HG02981 (cell line): ENCODE results near the gene BCAS3.

Experiments used
- ATAC-seq: cut with Tn5 transposase; IDR thresholded peaks from one replicate; pipeline ENCODE4 v1.9.1; 2021; ENCODE audit warnings: mild to moderate bottlenecking, moderate library complexity; ENCODE audit not compliant: unreplicated experiment

BCAS3 gene

GRCh38 chr17:61209106-61209439, 531.4 kb downstream of the BCAS3 start:
- ATAC-seq, result no peak

DNA sequence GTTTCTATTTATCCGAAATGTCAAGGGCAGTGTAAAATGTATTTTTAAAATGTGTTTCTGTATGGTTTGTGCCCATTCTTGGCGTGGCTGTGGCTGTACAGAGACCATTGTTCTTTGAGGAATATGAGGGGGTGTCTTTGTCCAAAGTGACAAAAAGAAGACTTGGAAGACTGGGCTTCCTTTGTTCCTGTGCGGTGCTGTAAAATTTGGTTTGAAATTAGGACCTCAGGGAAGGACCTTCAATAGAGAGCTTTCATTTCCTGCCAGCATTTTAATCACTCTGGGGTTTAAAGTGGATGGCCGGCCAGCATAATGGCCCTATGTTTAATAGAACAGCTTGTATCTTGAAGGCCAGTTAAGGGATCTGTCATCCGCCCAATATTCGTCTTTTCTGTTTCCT, 531.9 kb downstream of the BCAS3 start:
- no peak for ATAC-seq

DNA sequence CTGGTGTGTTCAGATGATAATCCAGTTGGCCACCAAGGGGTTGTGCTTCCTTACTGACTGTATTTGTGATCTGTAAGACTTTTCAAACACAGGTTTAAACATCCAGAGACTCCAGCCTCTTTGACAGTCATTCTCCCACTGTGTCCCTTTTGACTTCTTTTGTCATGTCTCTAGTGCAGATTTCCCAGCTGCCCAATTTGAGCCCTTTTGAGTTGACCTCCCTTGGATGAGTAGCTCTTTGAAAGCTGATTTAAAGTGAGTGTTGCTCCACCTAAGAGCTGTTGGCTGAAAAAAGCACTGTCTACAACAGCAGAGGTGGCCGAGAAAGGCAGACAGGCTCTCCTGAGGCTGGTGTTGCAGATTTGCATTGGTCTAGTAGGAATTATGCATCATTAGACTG, 533.6 kb downstream of the BCAS3 start:
- ATAC-seq, result no peak

DNA sequence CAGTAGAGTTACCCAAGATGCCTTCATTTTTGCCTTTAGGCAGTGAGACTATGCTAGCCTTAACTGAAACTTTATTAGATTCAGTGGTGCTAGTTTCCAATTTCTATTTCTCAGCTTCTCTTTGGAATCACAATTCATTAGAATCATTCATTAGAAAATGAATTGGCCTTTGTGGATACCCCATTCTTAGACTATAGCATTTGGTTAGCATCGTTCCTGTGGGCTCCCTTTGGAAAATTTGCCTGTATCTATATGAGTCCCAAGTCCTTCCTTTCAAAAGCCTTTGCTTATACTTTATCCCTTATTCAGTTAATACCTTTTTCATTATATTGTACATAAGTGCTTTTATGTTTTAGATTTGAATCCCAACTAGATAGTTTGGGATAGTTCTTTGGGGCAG, 535.0 kb downstream of the BCAS3 start:
- no peak for ATAC-seq

DNA sequence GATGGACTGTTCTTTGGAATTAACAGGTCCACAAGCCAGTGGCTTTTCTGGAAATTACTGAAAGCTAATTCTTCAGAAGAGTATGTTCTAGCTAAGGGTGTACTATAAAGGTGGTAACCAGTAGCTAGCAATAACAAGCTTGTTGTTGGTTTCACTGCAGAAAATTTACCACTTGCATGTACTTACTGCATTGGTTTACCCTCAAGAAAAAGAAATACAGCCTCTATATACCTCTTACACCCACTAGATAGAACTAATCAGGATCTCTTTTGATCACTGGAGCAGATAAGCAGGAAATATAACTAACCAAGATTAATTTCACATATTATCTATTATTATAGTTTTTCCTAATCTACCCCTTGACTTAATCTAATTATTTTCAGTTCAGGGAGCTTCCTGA, 537.1 kb downstream of the BCAS3 start:
- ATAC-seq, result no peak

DNA sequence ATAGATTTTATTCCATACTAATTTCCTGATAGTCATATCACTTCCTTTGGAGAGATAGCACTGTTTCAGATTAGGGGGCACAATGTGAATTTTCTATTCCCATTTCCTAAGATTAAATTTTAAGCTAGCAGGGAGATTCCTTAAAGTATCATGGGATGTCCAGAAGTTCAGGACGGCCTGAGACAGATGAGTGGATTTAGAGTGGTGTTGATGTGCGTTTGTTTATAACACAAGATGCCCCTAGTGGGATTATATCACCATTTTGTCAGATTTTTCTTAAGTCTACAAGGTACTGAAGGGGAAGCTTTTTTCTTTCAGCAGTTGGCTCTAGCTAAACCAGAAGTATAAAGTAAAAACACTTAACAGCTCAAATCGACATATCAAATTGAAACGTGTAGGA, 538.4 kb downstream of the BCAS3 start:
- no peak for ATAC-seq

GRCh38 chr17:61217878-61218437, 540.3 kb downstream of the BCAS3 start:
- no peak for ATAC-seq

DNA sequence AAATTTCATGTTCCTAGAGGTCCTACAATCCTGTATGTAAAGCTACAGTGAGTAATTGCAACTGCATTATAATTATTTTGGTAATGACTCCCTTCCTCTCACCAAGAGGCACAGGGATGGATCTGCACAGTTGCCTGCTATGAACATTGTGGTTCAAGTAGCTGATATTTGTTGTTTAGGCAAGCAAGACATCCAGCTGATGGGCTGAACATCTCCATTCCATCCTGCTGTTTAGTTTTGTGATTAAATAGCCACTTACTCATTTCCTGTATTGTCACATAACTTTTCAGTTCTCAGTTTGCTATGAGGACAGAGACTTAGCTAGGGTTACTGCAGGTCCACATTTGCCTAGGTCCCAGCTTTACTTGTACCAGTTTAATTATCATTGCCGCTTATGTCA, 540.8 kb downstream of the BCAS3 start:
- ATAC-seq, result no peak

- no peak for ATAC-seq
Measured at GRCh38 chr17:61219460-61219859, 541.8 kb downstream of the BCAS3 start.

DNA sequence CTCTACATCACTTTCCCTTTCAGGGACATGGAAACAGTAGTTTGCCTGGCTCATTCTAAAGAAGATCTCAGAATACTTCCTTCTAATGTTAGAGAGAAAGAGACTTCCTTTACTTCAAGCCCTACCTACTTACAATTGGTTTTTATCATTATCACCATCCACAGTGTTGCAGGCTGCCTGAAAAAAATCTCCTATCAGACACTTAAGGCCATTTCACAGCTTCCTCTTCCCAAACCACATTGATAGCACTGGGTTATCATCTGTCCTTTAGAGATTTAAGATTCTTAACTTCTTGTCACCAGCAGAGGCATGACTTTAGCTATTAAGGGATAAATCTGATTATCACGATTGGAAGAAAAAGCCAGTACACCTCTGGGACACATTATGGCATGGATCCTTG, 543.5 kb downstream of the BCAS3 start:
- no peak for ATAC-seq

DNA sequence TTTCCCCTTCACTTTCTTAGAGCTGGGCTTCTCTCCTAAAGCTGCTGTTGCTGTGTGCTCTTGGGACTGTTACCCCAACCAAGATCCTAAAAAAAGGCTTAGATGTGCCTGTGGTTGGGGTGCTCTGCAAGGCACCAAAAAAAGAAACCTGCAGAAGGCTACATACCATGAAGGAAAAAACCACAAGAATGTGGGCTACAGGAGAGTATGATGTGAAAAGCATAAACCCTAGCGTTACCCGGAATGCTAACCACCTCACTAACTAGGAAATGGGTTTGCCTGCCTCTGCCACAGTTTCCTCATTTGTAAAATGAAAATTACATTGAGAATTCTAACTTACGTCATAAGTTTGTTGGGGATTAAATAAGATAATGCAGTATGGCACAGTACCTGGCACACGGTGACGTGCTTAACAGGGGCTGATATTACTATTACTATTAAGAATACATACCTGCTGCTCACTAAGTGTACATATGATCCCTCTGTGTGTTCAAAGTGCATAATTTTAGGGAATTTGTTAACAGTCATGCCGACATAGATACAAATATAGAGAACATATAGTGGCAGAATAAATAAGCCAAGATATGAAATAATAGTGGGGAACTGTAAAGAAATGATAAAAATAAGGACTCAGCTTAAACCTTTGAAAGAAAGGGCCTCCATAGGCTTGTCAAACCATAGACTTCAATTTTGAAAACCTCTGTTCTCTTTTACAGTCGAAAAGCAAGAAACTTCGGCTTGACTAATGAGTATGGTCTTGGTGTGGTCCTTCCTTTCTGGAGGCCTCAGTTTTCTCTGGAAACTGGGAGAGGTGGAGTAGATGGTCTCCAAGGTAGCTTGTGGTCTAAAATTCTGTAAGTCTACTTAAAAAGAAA, 544.2 kb downstream of the BCAS3 start:
- no peak for ATAC-seq

GRCh38 chr17:61223725-61224124, 546.1 kb downstream of the BCAS3 start:
- no peak for ATAC-seq

GRCh38 chr17:61225178-61225882, 547.7 kb downstream of the BCAS3 start:
- ATAC-seq, result no peak

DNA sequence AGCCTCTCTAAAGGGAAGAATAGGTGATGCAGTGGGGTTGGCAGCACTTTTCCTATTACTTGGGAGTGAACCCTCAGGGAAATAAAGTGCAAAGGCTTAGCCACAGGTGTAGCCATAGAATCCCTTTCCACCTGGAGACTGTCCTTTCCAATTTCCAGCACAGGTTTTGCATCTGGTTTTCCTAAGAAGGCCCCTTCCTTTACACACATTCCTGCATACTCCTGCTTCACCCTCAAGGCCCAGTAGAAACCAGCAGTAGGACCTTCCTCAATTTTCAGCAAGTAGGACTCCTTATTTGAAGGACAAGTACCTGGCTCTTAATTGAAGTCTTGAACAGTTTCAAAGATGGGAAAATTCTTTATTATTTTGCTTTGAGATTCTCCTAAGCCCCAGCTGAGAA, 550.2 kb downstream of the BCAS3 start:
- no peak for ATAC-seq

GRCh38 chr17:61230461-61230860, 552.8 kb downstream of the BCAS3 start:
- no peak for ATAC-seq

DNA sequence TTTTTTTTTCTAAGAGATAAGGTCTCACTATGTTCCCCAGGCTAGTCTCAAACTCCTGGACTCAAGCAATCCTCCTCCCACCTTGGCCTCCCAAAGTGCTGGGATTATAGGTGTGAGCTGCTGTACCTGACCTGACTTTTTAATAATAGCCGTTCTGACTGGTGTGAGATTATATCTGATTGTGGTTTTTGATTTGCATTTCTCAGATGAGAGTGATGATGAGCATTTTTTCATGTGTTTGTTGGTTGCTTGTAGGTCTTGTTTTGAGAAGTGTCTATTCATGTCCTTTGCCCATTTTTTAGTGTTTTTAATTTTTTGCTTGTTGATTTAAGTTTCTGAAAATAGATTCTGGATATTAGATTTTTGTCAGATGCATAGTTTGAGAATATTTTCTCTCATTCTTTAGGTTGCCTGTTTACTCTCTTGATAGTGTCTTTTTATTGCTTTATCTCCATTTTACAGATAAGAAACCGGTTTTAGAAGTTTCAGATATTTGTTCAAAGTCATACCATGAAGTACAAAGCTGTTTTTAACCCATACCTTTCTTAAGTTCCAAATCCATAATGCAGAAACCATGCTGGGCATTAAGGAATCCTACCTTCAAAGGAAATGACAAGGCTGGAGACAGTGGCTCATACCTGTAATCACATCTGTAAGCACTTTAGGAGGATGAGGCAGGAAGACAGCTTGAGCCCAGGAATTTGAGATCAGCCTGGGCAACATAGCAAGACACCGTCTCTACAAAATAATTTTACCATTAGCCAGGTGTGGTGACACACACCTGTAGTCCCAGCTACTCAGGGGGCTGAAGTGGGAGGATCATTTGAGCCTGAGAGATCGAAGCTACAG, 553.5 kb downstream of the BCAS3 start:
- ATAC-seq, result no peak

DNA sequence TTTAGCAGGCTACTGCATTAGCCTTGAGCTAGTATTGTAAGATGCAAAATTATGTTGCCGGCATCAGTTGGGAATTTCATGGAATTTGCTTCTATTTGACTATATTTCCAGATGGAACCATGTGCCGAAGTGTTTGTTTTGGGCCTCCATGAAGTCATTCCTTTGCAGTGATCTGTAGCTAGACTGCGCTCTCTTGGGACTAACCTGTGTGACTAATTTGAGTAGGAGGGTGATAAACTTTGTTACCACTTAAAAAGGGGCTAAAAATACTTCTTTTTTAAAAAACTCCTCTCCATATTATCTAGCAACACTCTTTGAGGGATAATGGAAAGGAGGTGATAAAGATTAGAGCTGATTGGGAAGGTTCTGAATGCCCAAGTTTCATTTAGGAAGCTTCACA, 555.2 kb downstream of the BCAS3 start:
- ATAC-seq, result no peak

DNA sequence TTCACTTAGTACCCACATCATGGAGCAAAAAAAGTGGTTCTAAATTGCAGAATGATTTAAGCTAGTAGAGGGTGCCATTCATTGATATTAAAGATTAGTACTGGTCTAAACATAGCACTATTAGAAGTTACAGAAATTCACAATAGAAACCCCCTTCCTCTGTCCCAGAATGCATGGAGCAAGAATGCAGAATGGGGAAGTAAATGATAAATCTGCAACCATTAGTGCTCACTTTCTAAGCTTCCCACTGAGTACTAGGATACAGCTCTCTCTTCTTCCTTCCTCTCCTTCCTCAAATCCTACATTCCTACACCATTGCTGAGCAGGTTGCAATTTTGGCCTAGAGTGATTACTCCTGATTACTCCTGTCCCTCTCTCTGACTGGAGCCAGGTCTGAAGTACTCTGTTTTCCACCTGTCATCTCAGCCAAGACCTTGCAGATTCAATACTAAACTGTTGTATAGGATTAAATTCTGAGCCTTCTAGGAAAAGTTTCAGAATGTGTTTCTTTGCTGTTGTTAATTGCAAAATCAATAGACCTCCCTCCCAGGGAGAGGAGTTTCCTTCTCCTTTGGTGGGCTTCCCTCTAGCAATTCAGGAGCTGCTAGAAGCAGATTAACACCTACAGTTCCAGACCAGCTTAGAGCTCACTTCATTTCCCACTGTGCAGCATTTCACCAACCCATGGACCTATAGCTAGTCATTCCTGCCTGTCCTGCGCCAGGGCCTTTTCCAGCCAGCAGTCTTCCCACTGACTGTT, 556.5 kb downstream of the BCAS3 start:
- no peak for ATAC-seq

DNA sequence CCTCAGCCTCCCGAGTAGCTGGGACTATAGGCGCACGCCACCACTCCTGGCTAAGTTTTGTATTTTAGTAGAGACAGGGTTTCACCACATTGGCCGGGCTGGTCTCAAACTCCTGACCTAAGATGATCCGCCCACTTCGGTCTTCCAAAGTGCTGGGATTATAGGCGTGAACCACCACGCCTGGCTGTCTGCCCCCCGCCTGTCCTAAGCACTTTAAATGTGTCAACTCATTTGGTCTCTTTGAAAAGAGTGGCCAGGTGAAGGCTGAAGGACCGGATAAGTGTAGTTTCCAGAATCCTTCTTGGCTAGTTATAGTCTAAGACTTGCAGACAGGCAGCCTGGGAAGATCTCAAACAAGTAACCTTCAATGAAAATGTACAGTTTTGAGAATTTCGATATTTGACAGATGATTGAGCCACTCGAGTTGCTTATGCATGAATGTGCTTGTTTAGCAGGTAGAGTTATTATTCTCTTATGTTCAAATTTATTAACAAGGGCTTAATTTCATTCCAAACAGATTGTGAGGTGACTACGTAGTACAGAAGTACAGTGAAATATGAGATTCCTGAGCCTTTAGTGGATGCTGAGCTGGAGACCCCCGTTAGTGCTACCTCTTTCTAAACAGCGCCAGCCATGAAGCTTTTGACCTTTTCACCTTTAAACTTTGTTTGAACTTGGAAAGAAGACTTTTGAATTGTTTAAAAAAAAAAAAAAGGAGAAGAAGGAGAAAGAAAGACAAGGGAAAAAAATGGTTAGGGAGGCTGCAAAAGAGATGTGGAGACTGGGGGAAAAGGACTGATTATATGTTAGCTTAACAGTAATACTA, 557.6 kb downstream of the BCAS3 start:
- no peak for ATAC-seq

DNA sequence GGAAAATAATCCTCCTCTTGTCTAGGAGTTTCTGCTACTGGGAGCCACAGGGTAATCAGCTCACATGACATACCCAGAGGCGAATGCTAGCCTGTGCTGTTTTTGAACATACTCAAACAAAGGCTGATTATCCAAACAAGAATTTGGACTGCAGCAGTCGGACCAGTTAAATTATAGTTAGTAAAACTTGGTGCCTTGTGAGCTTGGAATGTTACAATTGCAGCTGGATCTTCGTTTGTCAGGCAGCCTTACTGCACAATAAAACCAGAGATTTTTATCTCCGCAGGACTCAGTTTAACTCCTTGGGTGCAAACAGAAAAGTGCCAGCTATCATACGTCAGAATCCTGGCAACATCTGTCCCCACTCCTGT, 558.2 kb downstream of the BCAS3 start:
- no peak for ATAC-seq
